Breast epithelium (tissue), 4 donors: Measurements from ENCODE around the gene SEC24C. TPM values are rescaled to one million over a fixed set of nuclear protein-coding genes. Genes with fewer than 3 reads are reported as not detected.

Experiments
- DNase-seq, 2 donors: peaks; one replicate each; pipeline ENCODE4 v3.0.0-alpha.2; 2019; ENCODE audit warnings: low spot score in 2 of 2
- H3K27ac ChIP-seq, 2 donors: fragments of 200-600 bp; sonication (generic) in 1 of 2; one replicate each; pipeline ENCODE4 v1.5.1; 2016 to 2019; ENCODE audit warnings: mild to moderate bottlenecking in 1 of 2
- H3K27me3 ChIP-seq, 2 donors: fragments of 200-600 bp; sonication (generic) in 1 of 2; one replicate each; pipeline versions ENCODE4 v1.5.1 to v1.6.0; 2017 to 2019; ENCODE audit warnings: control low read depth in 1 of 2, mild to moderate bottlenecking in 1 of 2
- H3K36me3 ChIP-seq: fragments of 200-600 bp; one replicate; pipeline ENCODE4 v1.5.1; 2019
- H3K4me1 ChIP-seq, 2 donors: fragments of 200-600 bp; sonication (generic); one replicate each; pipeline ENCODE4 v1.5.1; 2016 to 2019; ENCODE audit warnings: control low read depth in 1 of 2
- H3K4me3 ChIP-seq, 3 donors: fragments of 200-600 bp; sonication (generic); 1 replicate in 2 of 3; 2 replicates in 1 of 3; pipeline ENCODE4 v1.5.1; 2016 to 2019; ENCODE audit warnings: mild to moderate bottlenecking in 3 of 3, moderate library complexity in 2 of 3
- H3K9me3 ChIP-seq, 2 donors: fragments of 200-600 bp; sonication (generic) in 1 of 2; one replicate each; pipeline ENCODE4 v1.5.1; 2016 to 2019; ENCODE audit warnings: control low read depth in 1 of 2
- POLR2A ChIP-seq: fragments of 450-650 bp; IDR thresholded peaks from one replicate; pipeline ENCODE4 v1.6.1; 2016; ENCODE audit warnings: antibody characterized with exemption, mild to moderate bottlenecking, moderate library complexity
- POLR2AphosphoS5 ChIP-seq, 3 donors: sonication (generic); formaldehyde crosslinking; IDR thresholded peaks; one replicate each; pipeline ENCODE4 v1.6.1; 2017; ENCODE audit warnings: antibody characterized with exemption in 3 of 3
- intact Hi-C: fragments of 100-400 bp; cut with DNase I; formaldehyde crosslinking; loops from one replicate; pipeline ENCODE4 v1.15.1; 2023; ENCODE audit warnings: low total_unique reads
- total RNA-seq, 3 donors: library from RNA; depleted of rRNA; stranded (reverse); fragments of >200 nt; gene quantifications; one replicate each; pipeline ENCODE4 v1.1.0, GENCODE V29; 2016
- TF ChIP-seq, protein P1 (sequence below), 3 donors: fragments of 450-650 bp; IDR thresholded peaks; one replicate each; pipeline ENCODE4 v1.5.1; 2016 to 2017; ENCODE audit warnings: antibody characterized with exemption in 3 of 3, mild to moderate bottlenecking in 3 of 3, moderate library complexity in 3 of 3

SEC24C gene
- total RNA-seq, 3 donors from 2014 or later, result 33.9 to 57.7 (median 50.1) TPM

- TF ChIP-seq POLR2AphosphoS5 (IDR thresholded peaks at IDR 0.05) (no peak), POLR2A (no peak)
- TF ChIP-seq, protein P1, sequence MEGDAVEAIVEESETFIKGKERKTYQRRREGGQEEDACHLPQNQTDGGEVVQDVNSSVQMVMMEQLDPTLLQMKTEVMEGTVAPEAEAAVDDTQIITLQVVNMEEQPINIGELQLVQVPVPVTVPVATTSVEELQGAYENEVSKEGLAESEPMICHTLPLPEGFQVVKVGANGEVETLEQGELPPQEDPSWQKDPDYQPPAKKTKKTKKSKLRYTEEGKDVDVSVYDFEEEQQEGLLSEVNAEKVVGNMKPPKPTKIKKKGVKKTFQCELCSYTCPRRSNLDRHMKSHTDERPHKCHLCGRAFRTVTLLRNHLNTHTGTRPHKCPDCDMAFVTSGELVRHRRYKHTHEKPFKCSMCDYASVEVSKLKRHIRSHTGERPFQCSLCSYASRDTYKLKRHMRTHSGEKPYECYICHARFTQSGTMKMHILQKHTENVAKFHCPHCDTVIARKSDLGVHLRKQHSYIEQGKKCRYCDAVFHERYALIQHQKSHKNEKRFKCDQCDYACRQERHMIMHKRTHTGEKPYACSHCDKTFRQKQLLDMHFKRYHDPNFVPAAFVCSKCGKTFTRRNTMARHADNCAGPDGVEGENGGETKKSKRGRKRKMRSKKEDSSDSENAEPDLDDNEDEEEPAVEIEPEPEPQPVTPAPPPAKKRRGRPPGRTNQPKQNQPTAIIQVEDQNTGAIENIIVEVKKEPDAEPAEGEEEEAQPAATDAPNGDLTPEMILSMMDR (IDR thresholded peaks at IDR 0.05), result no peak
Observed at GRCh38 chr10:73797324-73798025, 53.3 kb downstream of the SEC24C start.

DNA sequence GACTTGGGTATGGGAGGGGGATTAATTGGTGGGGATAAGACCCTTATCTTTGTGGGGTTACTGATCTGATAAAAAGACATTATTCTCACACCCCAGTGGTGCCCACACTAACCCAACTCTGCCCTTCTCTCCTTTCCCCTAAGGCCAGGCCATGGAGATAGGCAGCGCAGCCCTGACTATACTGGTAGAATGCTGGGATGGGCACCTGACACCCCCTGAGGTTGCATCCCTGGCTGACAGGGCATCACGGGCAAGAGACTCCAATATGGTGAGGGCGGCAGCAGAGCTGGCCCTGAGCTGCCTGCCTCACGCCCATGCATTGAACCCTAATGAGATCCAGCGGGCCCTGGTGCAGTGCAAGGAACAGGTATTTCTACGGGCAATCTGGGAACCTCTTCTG is 53.9 kb downstream of the SEC24C start:
- no peaks in the 10 kb centered on the region for H3K27me3 ChIP-seq
- intact Hi-C loops, result no loop called here
- no peaks in the 10 kb centered on the region for H3K4me1 ChIP-seq
- no peaks in the 10 kb centered on the region for H3K9me3 ChIP-seq
- no peak for DNase-seq
- no peak for TF ChIP-seq POLR2AphosphoS5 (IDR thresholded peaks at IDR 0.05)
- TF ChIP-seq POLR2A, result no peak
- TF ChIP-seq, protein P1 (IDR thresholded peaks at IDR 0.05), result no peak
- H3K4me3 ChIP-seq, result no peak overlapping the region
- H3K27ac ChIP-seq, result no peak overlapping the region
- peaks cover 6% of the 10 kb centered on the region for H3K36me3 ChIP-seq

More at GRCh38 chr10:73797324-73798025, 53.3 kb downstream of the SEC24C start:
- no peak for DNase-seq
- H3K4me1 ChIP-seq, result no peaks in the 10 kb centered on the region
- intact Hi-C loops, result no loop called here
- H3K9me3 ChIP-seq, result no peaks in the 10 kb centered on the region
- no peaks in the 10 kb centered on the region for H3K27me3 ChIP-seq
- no peak overlapping the region for H3K27ac ChIP-seq
- no peak overlapping the region for H3K4me3 ChIP-seq
- peaks cover 10% of the 10 kb centered on the region for H3K36me3 ChIP-seq

DNA sequence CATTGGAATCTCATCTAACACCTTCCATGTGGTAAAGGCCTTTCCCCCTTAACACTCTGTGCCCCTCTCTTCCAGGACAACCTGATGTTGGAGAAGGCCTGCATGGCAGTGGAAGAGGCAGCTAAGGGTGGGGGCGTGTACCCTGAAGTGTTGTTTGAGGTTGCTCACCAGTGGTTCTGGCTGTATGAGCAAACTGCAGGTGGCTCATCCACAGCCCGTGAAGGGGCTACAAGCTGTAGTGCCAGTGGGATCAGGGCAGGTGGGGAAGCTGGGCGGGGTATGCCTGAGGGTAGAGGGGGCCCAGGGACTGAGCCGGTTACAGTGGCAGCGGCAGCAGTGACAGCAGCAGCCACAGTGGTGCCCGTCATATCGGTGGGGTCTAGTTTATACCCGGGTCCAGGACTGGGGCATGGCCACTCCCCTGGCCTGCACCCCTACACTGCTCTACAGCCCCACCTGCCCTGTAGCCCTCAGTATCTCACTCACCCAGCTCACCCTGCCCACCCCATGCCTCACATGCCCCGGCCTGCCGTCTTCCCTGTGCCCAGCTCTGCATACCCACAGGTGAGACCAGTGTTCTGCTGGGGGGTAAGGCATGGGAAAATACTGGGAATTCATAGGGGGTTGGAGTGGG is 54.9 kb downstream of the SEC24C start:
- intact Hi-C loops, result no loop called here
- H3K4me1 ChIP-seq, result no peaks in the 10 kb centered on the region
- DNase-seq, result no peak
- TF ChIP-seq, protein P1 (IDR thresholded peaks at IDR 0.05), result no peak
- TF ChIP-seq POLR2AphosphoS5 (IDR thresholded peaks at IDR 0.05) (no peak), POLR2A (no peak)
- H3K36me3 ChIP-seq, result peaks cover 6% of the 10 kb centered on the region
- H3K27me3 ChIP-seq, result no peaks in the 10 kb centered on the region
- no peak overlapping the region for H3K27ac ChIP-seq
- H3K9me3 ChIP-seq, result no peaks in the 10 kb centered on the region
- H3K4me3 ChIP-seq, result no peak overlapping the region

DNA sequence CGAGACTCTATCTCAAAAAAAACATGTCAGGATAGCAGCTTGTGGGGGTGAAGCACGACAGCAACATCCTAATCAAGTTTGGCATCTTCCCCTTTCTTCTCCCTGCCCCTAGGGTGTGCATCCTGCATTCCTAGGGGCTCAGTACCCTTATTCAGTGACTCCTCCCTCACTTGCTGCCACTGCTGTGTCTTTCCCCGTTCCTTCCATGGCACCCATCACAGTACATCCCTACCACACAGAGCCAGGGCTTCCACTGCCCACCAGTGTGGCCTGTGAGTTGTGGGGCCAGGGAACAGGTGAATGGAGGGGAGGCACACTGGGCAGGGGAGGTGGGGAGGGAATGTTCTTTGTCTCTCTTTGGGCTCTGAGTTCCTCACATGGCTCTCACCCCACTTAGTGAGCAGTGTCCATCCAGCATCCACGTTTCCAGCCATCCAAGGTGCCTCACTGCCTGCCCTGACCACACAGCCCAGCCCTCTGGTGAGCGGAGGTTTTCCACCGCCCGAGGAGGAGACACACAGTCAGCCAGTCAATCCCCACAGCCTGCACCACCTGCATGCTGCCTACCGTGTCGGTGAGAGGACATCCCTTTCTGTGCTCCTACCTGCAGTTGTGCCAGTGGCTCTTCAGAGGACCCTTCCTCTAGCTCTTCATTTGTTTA is 55.9 kb downstream of the SEC24C start:
- no peak overlapping the region for H3K27ac ChIP-seq
- H3K36me3 ChIP-seq, result peaks cover 6% of the 10 kb centered on the region
- intact Hi-C loops, result no loop called here
- no peak for DNase-seq
- H3K4me3 ChIP-seq, result no peak overlapping the region
- no peaks in the 10 kb centered on the region for H3K4me1 ChIP-seq
- no peaks in the 10 kb centered on the region for H3K9me3 ChIP-seq
- TF ChIP-seq POLR2AphosphoS5 (IDR thresholded peaks at IDR 0.05), result no peak
- TF ChIP-seq, protein P1 (IDR thresholded peaks at IDR 0.05), result no peak
- no peak for TF ChIP-seq POLR2A
- no peaks in the 10 kb centered on the region for H3K27me3 ChIP-seq
